C4-2B (cell line): ENCODE measurements around the gene PEX14.

Experiments used
- ZFX ChIP-seq: fragments of 450-650 bp; IDR thresholded peaks from 2 replicates; pipeline ENCODE4 v1.6.1; 2017
- TF ChIP-seq, protein P1 (sequence below): fragments of 450-650 bp; conservative IDR thresholded peaks from 2 replicates; pipeline ENCODE4 v1.5.1; 2017; ENCODE audit warnings: mild to moderate bottlenecking

DNA sequence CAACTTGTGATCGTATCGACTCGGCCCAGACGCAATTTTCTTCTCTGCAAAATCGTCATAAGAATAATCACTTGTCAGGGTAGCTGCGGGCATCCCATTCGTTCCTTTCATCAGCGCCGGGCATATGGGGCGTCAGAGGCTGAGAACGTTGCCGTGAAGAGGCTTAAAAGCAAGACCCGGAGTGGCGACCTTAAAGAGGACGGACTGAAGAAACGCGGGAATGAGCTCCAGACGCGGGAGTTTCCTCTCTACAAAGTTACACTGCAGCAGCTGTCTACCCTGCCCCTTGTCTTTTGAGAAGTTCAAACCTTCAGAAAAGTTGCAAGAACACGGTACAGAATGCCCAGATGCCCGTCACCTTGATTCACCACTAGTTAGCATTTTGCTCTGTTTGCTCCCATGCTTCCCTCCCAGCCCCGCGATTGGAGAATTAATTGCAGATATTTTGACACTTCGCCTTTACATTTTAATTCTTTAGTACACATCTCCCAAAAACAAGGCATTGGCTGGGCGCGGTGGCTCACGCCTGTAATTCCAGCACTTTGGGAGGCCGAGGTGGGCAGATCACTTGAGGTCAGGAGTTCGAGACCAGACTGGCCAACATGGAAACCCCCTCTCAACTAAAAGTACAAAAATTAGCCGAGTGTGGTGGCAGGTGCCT lies 43.5 kb upstream of the PEX14 start:
- TF ChIP-seq, protein P1, sequence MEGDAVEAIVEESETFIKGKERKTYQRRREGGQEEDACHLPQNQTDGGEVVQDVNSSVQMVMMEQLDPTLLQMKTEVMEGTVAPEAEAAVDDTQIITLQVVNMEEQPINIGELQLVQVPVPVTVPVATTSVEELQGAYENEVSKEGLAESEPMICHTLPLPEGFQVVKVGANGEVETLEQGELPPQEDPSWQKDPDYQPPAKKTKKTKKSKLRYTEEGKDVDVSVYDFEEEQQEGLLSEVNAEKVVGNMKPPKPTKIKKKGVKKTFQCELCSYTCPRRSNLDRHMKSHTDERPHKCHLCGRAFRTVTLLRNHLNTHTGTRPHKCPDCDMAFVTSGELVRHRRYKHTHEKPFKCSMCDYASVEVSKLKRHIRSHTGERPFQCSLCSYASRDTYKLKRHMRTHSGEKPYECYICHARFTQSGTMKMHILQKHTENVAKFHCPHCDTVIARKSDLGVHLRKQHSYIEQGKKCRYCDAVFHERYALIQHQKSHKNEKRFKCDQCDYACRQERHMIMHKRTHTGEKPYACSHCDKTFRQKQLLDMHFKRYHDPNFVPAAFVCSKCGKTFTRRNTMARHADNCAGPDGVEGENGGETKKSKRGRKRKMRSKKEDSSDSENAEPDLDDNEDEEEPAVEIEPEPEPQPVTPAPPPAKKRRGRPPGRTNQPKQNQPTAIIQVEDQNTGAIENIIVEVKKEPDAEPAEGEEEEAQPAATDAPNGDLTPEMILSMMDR = no peak
- no peak for TF ChIP-seq ZFX
